Measurements from ENCODE around the gene STRN3.

DNA sequence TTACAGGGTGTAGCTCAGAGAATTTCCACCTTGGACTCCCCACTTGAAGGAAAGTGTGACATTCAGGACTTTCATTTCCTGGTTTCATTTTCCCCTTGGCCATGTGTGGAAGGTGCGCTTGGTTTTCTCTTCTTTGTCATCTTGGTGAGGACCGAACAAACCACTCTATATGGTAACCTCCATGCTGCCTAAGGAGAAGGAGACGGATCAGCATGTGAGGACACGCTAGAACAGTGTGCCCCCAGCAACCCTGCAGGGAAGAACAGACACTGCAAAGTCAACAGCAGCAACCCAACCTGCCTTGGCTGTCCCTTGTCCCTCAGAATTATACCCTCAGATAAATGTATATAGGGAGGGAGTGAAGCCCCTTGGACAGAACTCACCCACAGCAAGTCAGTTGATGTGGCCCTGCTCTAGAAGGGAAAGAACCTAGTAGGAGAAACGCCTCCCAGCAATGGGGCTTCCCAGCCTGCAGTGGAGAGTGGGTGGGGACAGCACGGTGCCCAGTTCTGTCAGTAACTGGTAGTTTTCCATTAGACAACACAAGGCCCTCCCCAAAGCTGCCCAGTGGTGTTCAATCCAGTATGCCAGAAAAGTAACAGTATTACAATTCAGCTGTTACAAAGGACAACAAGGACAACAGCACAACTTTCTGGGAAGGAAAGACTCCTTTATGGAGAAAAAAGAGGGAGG lies 170.7 kb downstream of the STRN3 start:
- TF ChIP-seq, protein P1, sequence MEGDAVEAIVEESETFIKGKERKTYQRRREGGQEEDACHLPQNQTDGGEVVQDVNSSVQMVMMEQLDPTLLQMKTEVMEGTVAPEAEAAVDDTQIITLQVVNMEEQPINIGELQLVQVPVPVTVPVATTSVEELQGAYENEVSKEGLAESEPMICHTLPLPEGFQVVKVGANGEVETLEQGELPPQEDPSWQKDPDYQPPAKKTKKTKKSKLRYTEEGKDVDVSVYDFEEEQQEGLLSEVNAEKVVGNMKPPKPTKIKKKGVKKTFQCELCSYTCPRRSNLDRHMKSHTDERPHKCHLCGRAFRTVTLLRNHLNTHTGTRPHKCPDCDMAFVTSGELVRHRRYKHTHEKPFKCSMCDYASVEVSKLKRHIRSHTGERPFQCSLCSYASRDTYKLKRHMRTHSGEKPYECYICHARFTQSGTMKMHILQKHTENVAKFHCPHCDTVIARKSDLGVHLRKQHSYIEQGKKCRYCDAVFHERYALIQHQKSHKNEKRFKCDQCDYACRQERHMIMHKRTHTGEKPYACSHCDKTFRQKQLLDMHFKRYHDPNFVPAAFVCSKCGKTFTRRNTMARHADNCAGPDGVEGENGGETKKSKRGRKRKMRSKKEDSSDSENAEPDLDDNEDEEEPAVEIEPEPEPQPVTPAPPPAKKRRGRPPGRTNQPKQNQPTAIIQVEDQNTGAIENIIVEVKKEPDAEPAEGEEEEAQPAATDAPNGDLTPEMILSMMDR (IDR thresholded peaks at IDR 0.05 in 8 of 11, conservative IDR thresholded peaks at IDR 0.05 in 3 of 11) = no peak
- no peak for TF ChIP-seq POLR2A (IDR thresholded peaks at IDR 0.05)

Data from spleen (tissue), 7 donors.